Progenitor cell of endocrine pancreas (in vitro differentiated cells): ENCODE results near the gene FNBP1. TPM values are rescaled to one million over a fixed set of nuclear protein-coding genes. Genes with fewer than 3 reads are reported as not detected.
A peak's percentile ranks its signal among the peaks of the same experiment; 100 is the strongest.

Experiments
- DNase-seq: peaks from one replicate; pipeline ENCODE4 v3.0.0; 2021; ENCODE audit warnings: low spot score; ENCODE audit not compliant: unreplicated experiment
- H3K27ac Mint-ChIP-seq: 2 replicates; pipeline ENCODE4 v1.8.0; 2021; ENCODE audit warnings: mild to moderate bottlenecking, moderate library complexity, mixed read lengths
- H3K27me3 Mint-ChIP-seq: 2 replicates; pipeline ENCODE4 v1.8.0; 2021; ENCODE audit warnings: mixed read lengths
- H3K36me3 Mint-ChIP-seq: 2 replicates; pipeline ENCODE4 v1.8.0; 2022; ENCODE audit warnings: mixed read lengths; ENCODE audit not compliant: insufficient read depth
- H3K4me1 Mint-ChIP-seq: 2 replicates; pipeline ENCODE4 v1.8.0; 2021; ENCODE audit warnings: low read depth, mixed read lengths
- H3K4me3 Mint-ChIP-seq: 2 replicates; pipeline ENCODE4 v1.8.0; 2021; ENCODE audit warnings: low read depth, mild to moderate bottlenecking, moderate library complexity, mixed read lengths
- H3K9me3 Mint-ChIP-seq: 2 replicates; pipeline ENCODE4 v1.8.0; 2021; ENCODE audit warnings: low read depth, mixed read lengths
- CTCF ChIP-seq: fragments of 200-600 bp; sonication (generic); IDR thresholded peaks from one replicate; pipeline ENCODE4 v1.5.0; 2021; ENCODE audit warnings: antibody characterized with exemption, mild to moderate bottlenecking; ENCODE audit not compliant: unreplicated experiment
- total RNA-seq: library from RNA; stranded (reverse); gene quantifications from 2 replicates; pipeline ENCODE4 v1.2.1, GENCODE V29; 2021

Gene FNBP1
- total RNA-seq, 1 donor from 2014 or later, result 44.1 TPM

GRCh38 chr9:130041648-130042405 is 1.2 kb downstream of the FNBP1 start:
- Mint-ChIP-seq H3K36me3 (peaks cover 1% of the 10 kb centered on the region), H3K27ac (peak overlapping the region; percentile 96), H3K4me3 (peak overlapping the region; percentile 93), H3K27me3 (no peaks in the 10 kb centered on the region), H3K4me1 (peaks cover 24% of the 10 kb centered on the region), H3K9me3 (no peaks in the 10 kb centered on the region)
- peak; percentile 10 for DNase-seq
- no peak for TF ChIP-seq CTCF

- Mint-ChIP-seq H3K27me3 (no peaks in the 10 kb centered on the region), H3K27ac (peak overlapping the region; percentile 26), H3K36me3 (peaks cover 1% of the 10 kb centered on the region), H3K4me3 (peak overlapping the region; percentile 93), H3K4me1 (peaks cover 24% of the 10 kb centered on the region), H3K9me3 (no peaks in the 10 kb centered on the region)
- TF ChIP-seq CTCF, result no peak
- DNase-seq, result no peak
Measured at GRCh38 chr9:130040984-130041647, 1.9 kb downstream of the FNBP1 start.

GRCh38 chr9:130039528-130040147 is 3.4 kb downstream of the FNBP1 start:
- peaks cover 1% of the 10 kb centered on the region for H3K36me3 Mint-ChIP-seq
- H3K4me3 Mint-ChIP-seq, result no peak overlapping the region
- no peak for TF ChIP-seq CTCF
- H3K27me3 Mint-ChIP-seq, result no peaks in the 10 kb centered on the region
- H3K27ac Mint-ChIP-seq, result no peak overlapping the region
- no peaks in the 10 kb centered on the region for H3K9me3 Mint-ChIP-seq
- H3K4me1 Mint-ChIP-seq, result peaks cover 13% of the 10 kb centered on the region
- no peak for DNase-seq

GRCh38 chr9:130036099-130036498 is 6.9 kb downstream of the FNBP1 start:
- Mint-ChIP-seq H3K4me1 (peaks cover 1% of the 10 kb centered on the region), H3K27me3 (no peaks in the 10 kb centered on the region), H3K9me3 (no peaks in the 10 kb centered on the region), H3K4me3 (no peak overlapping the region), H3K27ac (no peak overlapping the region), H3K36me3 (peaks cover 1% of the 10 kb centered on the region)
- no peak for DNase-seq
- no peak for TF ChIP-seq CTCF

GRCh38 chr9:130034570-130034969 is 8.4 kb downstream of the FNBP1 start:
- H3K27me3 Mint-ChIP-seq, result no peaks in the 10 kb centered on the region
- peaks cover 1% of the 10 kb centered on the region for H3K36me3 Mint-ChIP-seq
- no peaks in the 10 kb centered on the region for H3K4me1 Mint-ChIP-seq
- no peak overlapping the region for H3K4me3 Mint-ChIP-seq
- no peak overlapping the region for H3K27ac Mint-ChIP-seq
- no peak for TF ChIP-seq CTCF
- no peak for DNase-seq
- H3K9me3 Mint-ChIP-seq, result no peaks in the 10 kb centered on the region
